Muscle of leg (tissue), 11 donors: ENCODE measurements around the gene CBFA2T2. TPM values are rescaled to one million over a fixed set of nuclear protein-coding genes. Genes with fewer than 3 reads are reported as not detected.
A peak's percentile ranks its signal among the peaks of the same experiment; 100 is the strongest.

ENCODE experiments used
- DNase-seq: peaks from one replicate; pipeline ENCODE4 v3.0.0; 2013
- H3K27ac ChIP-seq: one replicate; pipeline ENCODE4 v1.5.1; 2013; ENCODE audit warnings: mild to moderate bottlenecking, low read length, control low read depth
- H3K27me3 ChIP-seq: one replicate; pipeline ENCODE4 v1.6.1; 2013; ENCODE audit warnings: low read length; ENCODE audit not compliant: control insufficient read depth, insufficient read depth
- H3K36me3 ChIP-seq: one replicate; pipeline ENCODE4 v1.6.1; 2013; ENCODE audit warnings: low read length; ENCODE audit not compliant: control insufficient read depth, insufficient read depth
- H3K4me1 ChIP-seq: one replicate; pipeline ENCODE4 v1.6.1; 2013; ENCODE audit warnings: low read length; ENCODE audit not compliant: control insufficient read depth, insufficient read depth
- H3K4me3 ChIP-seq: one replicate; pipeline ENCODE4 v1.5.1; 2013; ENCODE audit warnings: low read length, control low read depth
- H3K9me3 ChIP-seq: replicated peaks from 2 replicates; pipeline ENCODE4 v1.6.1; 2013; ENCODE audit warnings: low read depth, low read length; ENCODE audit not compliant: control insufficient read depth
- WGBS: methylation state at CpG from one replicate; pipeline ENCODE4 v1.1.5; 2013; ENCODE audit warnings: missing lambda C conversion rate; ENCODE audit not compliant: insufficient coverage; 5-methylcytosine and 5-hydroxymethylcytosine counted together
- polyA plus RNA-seq, 8 donors: library from polyadenylated mRNA; unstranded; fragments of 120-200 nt; gene quantifications; one replicate each; pipeline versions ENCODE4 v1.2.1 to v1.2.3, GENCODE V29; 2013; ENCODE audit warnings: inconsistent platforms in 1 of 8, low replicate concordance in 1 of 8; ENCODE audit not compliant: insufficient read length in 8 of 8, insufficient read depth in 1 of 8
- total RNA-seq: library from RNA; stranded (reverse); fragments of 120-200 nt; gene quantifications from one replicate; pipeline ENCODE4 v1.2.4, GENCODE V29; 2013

The CBFA2T2 gene
- total and polyA plus RNA-seq, 9 donors = 8.5 to 17.8 (median 12.8) TPM

DNA sequence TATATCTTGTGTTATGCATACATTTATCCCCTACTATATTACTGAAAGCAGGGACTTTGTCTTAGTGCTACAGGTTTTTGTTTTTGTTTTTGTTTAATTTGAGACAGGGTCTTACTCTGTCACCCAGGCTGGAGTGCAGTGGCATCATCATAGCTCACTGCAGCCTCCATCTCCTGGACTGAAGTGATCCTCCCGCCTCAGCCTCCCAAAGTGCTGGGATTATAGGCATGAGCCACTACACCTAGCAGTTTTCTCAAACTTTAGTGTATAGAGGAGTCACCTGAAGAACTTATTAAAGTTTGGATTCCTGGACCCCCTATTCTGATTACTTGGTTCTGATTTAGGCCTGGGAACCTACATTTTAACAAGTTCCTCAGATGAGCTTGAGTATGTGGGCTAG lies 51.9 kb downstream of the CBFA2T2 start:
- Histone ChIP-seq H3K27me3 (no peaks in the 10 kb centered on the region), H3K4me1 (no peaks in the 10 kb centered on the region), H3K36me3 (no peaks in the 10 kb centered on the region), H3K27ac (no peak overlapping the region), H3K4me3 (no peak overlapping the region), H3K9me3 (no peaks in the 10 kb centered on the region)
- WGBS = no CpG with 5 or more reads among the region's 1 CpG
- DNase-seq = no peak

DNA sequence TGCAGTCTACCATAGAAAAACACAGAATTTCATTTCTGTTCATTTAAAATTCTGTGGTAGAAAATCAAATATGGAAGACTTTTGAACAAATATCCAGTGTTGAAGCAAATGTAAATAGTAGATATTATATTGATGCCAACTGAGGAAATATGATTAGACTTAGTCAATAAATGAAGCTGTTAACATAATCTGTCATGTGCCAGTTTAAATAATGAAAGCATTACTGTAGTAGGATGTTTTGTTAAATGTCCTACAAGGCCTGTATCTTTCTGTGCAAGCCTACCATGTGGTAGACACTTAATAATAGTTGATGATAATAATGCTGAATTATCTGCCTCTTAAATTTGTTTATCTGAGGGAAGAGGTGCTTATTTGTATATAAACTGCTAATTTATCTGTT lies 55.9 kb downstream of the CBFA2T2 start:
- H3K4me3 ChIP-seq = no peak overlapping the region
- no peak overlapping the region for H3K27ac ChIP-seq
- H3K27me3 ChIP-seq = no peaks in the 10 kb centered on the region
- no peaks in the 10 kb centered on the region for H3K4me1 ChIP-seq
- DNase-seq = no peak
- no peaks in the 10 kb centered on the region for H3K9me3 ChIP-seq
- peaks cover 2% of the 10 kb centered on the region for H3K36me3 ChIP-seq

DNA sequence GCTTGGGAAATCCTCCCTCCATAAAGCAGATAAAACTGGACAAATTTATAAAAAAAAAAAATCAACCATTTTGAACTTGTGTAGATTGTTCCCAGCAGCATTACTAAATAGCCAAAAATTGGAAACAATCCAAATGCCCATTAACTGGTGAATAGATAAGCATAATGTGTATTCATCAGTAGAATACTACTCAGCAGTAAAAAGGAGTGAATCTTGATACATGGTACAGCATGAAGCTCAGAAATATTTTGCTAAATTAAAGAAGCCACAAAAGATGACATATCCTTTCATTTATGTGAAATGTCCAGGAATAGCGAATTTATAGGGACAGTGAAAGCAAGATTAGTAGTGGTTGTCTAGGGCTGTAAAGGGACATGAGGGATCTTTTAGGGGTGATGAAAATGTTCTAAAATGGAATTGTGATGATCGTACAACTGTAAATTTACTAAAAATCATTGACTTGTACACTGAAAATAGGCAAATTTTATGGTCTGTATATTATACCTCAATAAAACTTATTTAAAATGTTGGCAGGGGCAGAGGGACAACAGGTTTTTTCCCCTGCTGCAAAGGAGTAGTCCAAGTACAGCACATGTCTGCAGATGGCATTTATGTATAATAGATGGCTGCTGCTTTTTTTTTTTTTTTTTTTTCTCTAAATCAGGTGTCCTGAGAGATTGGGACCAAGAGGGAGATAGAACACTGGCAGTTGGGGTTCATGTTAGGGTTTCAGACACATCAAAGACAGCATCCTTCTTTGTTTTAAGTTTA lies 59.5 kb downstream of the CBFA2T2 start:
- Histone ChIP-seq H3K27ac (no peak overlapping the region), H3K36me3 (peaks cover 5% of the 10 kb centered on the region), H3K27me3 (no peaks in the 10 kb centered on the region), H3K4me1 (peaks cover 3% of the 10 kb centered on the region), H3K9me3 (no peaks in the 10 kb centered on the region), H3K4me3 (no peak overlapping the region)
- no peak for DNase-seq
- no CpG with 5 or more reads among the region's 2 CpGs for WGBS

DNA sequence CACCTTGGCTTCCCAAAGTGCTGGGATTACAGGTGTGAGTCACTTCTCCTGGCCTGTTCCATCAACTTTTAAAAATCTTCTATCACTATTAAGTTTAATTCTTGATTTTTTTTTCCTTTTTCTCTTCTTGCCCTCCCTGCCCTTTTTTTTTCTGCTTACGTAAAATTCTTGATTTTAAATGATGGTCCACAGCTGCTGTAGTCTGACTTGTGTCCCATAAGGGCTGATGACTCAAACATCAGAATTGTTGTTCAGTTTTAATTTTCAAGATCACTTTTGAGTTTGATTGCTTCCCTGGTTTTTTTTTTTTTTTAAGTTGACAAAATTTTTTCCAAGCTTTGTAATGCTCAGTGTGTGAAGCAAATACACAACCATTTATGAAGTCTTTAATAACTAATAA lies 61.9 kb downstream of the CBFA2T2 start:
- Histone ChIP-seq H3K27ac (no peak overlapping the region), H3K9me3 (no peaks in the 10 kb centered on the region)
- no CpG with 5 or more reads among the region's 1 CpG for WGBS

DNA sequence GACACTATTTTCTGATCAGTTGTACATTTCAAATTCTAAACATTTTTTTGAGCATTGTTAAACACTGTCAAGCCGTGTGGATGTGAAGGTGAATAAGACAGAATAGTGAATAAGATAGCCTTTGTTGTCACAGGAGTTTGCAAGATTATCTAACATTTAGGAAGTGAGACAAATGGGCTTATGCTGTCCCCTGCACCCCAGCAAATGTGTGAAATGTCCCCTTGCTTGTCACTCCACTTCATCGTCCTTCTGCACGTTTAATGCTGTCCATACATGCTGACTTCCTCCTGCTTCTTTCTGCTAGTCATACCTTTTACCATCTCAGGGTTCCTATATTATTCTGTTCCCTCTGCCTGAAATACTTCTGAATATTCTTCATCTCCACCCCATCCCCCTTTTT lies 62.6 kb downstream of the CBFA2T2 start:
- no peak overlapping the region for H3K27ac ChIP-seq
- WGBS = 69% methylated on average over 2 of the region's 3 CpGs

More for the DNA sequence above, 61.9 kb downstream of the CBFA2T2 start:
- H3K4me1 ChIP-seq = peaks cover 6% of the 10 kb centered on the region
- no peaks in the 10 kb centered on the region for H3K27me3 ChIP-seq
- DNase-seq = no peak
- no peak overlapping the region for H3K4me3 ChIP-seq
- H3K36me3 ChIP-seq = peaks cover 5% of the 10 kb centered on the region

DNA sequence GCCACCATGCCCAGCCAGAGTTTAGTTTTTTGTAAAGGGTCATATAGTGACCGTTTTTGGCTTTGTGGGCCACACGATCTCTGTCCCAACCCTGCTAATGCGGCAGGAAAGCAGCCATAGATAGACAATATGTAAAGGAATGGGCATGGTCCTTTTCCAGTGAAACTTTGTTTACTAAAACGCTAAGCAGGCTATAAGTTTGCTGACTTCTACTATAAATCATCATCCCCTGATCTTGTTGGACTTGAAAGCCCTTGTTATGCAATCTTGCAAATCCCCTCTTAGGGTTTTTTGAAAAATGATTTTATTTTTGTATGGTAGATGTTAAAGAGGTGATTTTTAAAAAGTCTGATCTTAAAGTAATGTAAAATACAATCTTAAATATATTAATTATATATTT lies 63.6 kb downstream of the CBFA2T2 start:
- 92% methylated on average over 3 of the region's 4 CpGs for WGBS
- Histone ChIP-seq H3K36me3 (peaks cover 9% of the 10 kb centered on the region), H3K4me1 (peaks cover 6% of the 10 kb centered on the region)

More for the DNA sequence above, 62.6 kb downstream of the CBFA2T2 start:
- H3K4me1 ChIP-seq = peaks cover 6% of the 10 kb centered on the region
- no peaks in the 10 kb centered on the region for H3K27me3 ChIP-seq
- no peaks in the 10 kb centered on the region for H3K9me3 ChIP-seq
- DNase-seq = no peak
- H3K36me3 ChIP-seq = peaks cover 5% of the 10 kb centered on the region
- H3K4me3 ChIP-seq = no peak overlapping the region

DNA sequence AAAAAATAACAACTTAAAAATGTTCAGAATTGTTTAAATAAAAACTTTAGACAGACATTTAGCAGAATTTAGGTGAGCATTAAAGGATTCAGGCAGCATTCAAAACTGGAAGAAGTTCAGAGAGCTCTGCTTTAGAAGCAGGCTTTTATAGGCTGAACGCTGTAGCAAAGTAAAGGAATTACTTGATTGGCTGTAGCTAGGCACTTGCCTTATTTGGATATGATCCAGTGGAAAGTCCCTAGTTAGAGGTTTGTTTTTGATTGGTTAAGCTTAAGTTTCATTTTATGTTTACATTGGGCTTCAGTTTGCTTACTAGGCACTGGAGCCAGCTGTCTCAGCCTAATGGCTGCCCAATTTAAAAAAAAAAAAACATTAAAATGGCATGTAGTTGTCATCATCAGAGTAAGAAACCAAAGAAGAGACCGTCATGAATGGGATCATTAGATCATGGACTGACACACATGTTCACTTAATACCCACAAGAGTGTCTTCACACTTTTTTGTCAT lies 65.1 kb downstream of the CBFA2T2 start:
- DNase-seq = peak; percentile 86
- WGBS = 20% methylated on average over 1 of the region's 2 CpGs
- Histone ChIP-seq H3K27me3 (no peaks in the 10 kb centered on the region), H3K4me1 (peaks cover 6% of the 10 kb centered on the region), H3K4me3 (no peak overlapping the region), H3K27ac (peak overlapping the region; percentile 77), H3K36me3 (peaks cover 9% of the 10 kb centered on the region), H3K9me3 (no peaks in the 10 kb centered on the region)

More for the DNA sequence above, 63.6 kb downstream of the CBFA2T2 start:
- Histone ChIP-seq H3K27me3 (no peaks in the 10 kb centered on the region), H3K4me3 (no peak overlapping the region), H3K27ac (no peak overlapping the region), H3K9me3 (no peaks in the 10 kb centered on the region)
- DNase-seq = no peak

DNA sequence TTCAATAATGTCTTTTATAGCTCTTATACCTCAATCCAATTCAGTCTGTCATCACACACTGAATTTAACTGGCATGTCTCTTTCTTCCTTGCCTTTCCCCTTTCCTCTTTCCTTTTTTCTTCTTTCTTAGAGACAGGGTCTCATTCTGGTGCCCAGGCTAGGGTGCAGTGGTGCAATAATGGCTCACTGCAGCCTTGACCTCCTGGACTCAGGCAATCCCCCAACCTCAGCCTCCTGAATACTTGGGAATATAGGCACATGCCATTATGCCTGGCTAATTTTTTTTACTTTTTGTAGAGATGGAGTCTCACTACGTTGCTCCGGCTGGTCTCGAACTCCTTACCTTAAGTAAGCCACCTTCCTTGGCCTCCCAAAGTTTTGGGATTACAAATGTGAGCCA lies 65.9 kb downstream of the CBFA2T2 start:
- DNase-seq = no peak
- no peaks in the 10 kb centered on the region for H3K27me3 ChIP-seq
- H3K27ac ChIP-seq = no peak overlapping the region
- H3K9me3 ChIP-seq = no peaks in the 10 kb centered on the region
- peaks cover 9% of the 10 kb centered on the region for H3K4me1 ChIP-seq
- H3K4me3 ChIP-seq = no peak overlapping the region
- 90% methylated on average over 2 of the region's 3 CpGs for WGBS
- H3K36me3 ChIP-seq = peaks cover 9% of the 10 kb centered on the region

DNA sequence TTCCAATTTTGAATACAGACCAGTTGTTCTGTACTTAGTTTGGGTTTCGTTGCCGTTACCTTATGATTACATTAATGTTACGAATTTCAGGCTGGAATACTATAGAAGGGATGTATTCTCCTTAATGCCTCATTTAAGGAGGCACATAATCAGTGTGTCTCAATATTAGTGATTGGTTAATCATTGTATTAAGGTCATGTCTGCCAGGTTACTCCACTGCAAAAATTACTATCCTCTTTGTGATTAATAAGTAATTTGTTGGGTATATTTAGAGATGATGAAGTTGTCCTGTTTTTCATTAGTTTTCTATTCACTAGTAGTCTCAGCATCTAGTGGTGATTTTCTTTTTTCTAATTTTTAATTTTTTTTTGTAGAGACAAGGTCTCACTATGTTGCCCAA lies 66.3 kb downstream of the CBFA2T2 start:
- Histone ChIP-seq H3K4me3 (no peak overlapping the region), H3K27ac (no peak overlapping the region), H3K36me3 (peaks cover 8% of the 10 kb centered on the region), H3K27me3 (no peaks in the 10 kb centered on the region), H3K4me1 (peaks cover 9% of the 10 kb centered on the region), H3K9me3 (no peaks in the 10 kb centered on the region)
- no peak for DNase-seq
- no CpG with 5 or more reads among the region's 3 CpGs for WGBS

DNA sequence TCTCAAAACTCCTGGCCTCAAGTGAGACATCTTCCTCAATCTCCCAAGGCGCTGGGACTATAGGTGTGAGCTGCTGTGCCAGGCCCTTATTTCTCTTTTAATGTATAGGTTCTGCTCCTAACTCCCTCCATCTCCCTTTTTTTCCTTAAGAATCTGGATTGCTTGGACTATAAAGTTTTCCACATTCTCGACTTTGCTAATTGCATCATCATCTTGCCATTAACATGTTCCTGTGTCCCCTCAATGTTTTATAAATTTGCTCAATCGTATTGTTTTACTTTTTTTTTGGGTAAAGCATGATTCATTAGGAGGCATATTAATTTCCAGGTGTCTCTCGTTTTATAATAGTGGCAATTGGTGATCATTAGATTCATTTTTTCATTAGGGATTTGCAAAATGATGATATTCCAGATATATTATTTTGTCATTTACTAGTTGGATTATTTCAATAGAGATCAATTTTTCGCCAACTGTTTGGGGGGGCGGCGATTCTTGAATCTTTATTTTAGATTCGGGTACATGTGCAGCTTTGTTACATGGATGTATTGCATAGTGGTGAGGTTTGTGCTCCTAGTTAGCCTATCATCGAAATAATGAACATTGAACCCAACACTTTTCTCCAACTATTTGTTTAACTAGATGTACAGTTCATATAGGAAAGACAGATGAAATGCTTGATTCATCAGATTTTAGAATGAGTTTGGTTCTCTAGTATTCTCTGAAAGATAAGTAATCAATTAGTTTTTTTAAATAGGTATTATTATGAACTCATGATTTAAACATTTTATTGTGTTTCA lies 68.7 kb downstream of the CBFA2T2 start:
- Histone ChIP-seq H3K27ac (no peak overlapping the region), H3K36me3 (peaks cover 6% of the 10 kb centered on the region), H3K4me3 (no peak overlapping the region), H3K27me3 (no peaks in the 10 kb centered on the region), H3K9me3 (no peaks in the 10 kb centered on the region), H3K4me1 (peaks cover 13% of the 10 kb centered on the region)
- no peak for DNase-seq
- WGBS = no CpG with 5 or more reads among the region's 9 CpGs
